NB4 (cell line): ENCODE results near the gene SYNDIG1.

Source experiments
- CTCF ChIP-seq: IDR thresholded peaks from one replicate; pipeline ENCODE4 v1.5.1; 2012; ENCODE audit warnings: low read depth, low read length
- POLR2A ChIP-seq: IDR thresholded peaks from 2 replicates; pipeline ENCODE4 v1.6.1; 2011; ENCODE audit warnings: mild to moderate bottlenecking; ENCODE audit not compliant: insufficient read length; ENCODE audit errors: extremely low read depth
- TF ChIP-seq, protein P1 (sequence below): IDR thresholded peaks from 2 replicates; pipeline ENCODE4 v1.6.1; 2011; ENCODE audit warnings: low read depth, low read length

GRCh38 chr20:24485981-24486380 lies 16.6 kb downstream of the SYNDIG1 start:
- no peak for TF ChIP-seq CTCF
- no peak for TF ChIP-seq POLR2A
- TF ChIP-seq, protein P1, sequence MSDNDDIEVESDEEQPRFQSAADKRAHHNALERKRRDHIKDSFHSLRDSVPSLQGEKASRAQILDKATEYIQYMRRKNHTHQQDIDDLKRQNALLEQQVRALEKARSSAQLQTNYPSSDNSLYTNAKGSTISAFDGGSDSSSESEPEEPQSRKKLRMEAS: no peak
